ENCODE data around the gene C4orf46.
A peak's percentile ranks its signal among the peaks of the same experiment; 100 is the strongest.

The C4orf46 gene

DNA sequence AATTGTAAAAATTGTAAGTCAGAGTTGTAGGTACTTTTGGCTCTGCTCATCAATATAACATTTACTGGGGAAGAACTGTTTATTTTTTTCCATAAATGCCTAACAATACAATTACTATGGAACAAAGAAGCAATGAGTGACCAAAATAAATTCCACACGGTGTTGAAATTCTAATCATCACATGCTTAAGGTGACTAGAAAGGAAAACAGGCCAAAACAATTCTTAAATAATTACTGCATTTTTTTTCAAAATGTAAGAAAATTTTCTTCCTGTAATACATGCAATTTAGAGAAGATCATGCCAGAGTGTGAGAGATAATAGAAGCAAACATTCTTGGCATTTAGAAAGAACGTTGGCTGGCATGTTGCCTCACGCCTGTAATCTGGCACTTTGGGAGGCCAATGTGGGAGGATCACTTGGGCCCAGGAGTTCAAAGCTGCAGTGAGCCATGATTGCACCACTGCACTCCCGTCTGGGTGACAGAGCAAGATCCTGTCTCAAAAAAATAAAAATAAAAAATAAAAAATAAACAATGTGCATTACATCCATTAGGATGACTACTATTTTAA, 22.5 kb downstream of the C4orf46 start:
- no peak for DNase-seq

DNA sequence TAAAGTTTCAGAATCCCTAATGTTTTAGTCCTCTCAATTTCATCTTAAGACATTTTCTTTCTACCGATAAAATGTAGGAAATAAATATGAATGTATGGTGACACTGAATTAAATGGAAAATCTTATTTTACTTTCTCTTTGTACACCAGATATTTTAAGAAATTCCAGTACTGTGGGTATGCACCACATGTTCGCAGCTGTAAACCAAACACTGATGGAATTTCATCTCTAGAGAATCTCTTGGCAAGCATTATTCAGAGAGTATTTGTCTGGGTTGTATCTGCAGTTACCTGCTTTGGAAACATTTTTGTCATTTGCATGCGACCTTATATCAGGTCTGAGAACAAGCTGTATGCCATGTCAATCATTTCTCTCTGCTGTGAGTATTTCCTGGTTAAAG, 26.9 kb downstream of the C4orf46 start:
- no peak for DNase-seq

DNA sequence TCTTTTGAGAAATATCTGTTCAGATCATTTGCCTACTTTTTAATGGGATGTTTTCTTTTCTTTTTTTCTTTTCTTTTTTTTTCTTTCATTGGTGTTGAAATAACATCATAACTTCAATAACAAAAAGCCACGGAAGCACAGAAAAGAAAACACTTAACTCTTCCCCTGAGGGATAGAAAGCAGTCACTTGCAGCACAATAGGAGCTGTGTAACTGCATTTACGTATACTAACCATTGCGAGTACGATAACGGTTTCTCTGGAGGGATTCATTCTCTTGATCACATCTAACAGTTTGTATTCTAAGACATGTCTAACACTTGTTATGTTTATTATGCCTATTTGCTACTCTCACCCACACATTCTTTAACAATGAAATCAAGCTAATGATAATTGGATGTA, 27.3 kb downstream of the C4orf46 start:
- no peak for DNase-seq

DNA sequence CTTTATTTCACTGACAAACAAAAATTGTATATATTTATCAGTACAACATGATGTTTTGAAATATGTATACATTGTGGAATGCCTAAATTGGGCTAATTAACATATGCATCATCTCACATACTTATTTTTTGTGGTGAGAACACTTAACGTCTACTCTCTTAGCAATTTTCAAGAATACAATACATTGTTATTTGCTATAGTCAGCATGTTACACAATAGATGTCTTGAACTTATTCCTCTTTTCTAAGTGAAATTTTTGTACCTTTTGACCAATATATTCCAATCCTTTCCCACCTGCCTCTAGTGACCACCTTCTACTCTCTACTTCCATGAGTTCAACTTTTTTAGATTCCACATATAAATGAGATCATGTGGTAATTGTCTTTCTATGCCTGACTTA, 35.1 kb downstream of the C4orf46 start:
- no peak for DNase-seq

DNA sequence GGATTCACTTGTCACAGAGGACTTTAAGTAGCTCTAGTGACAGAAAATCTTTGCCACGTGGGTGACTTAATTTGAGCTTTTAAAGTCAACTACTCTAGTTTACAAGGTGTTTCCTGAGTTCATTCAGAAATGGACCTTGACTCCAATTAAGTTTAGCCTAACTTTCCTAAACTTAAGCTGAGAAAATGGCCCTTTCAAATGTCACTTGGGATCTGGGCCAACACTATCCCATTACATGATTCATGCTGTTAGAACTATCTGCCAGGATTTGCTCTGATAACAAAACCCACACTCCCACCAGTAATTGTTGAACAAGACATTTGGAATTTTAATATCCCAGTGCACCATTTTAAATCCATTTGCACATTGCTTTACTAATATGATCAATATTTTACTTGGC, 40.8 kb downstream of the C4orf46 start:
- DNase-seq = no peak

DNA sequence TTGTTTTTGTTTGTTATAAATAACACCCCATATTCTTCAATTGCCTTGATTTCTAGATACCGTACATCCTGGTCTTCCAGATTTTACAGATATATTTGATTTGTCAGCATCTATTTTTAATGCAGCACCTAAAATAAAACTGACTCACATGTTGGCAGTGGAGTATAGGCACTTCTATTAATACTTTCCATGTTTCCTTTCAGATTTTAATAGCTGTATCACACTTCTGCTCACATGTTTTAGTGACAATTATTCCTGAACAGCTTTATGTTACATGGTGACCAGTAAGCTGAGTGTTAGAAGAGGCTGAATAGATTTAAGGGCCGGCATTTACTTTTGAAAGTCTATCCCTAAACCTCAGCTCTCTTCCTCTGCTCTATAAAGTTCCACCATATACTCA, 46.1 kb downstream of the C4orf46 start:
- DNase-seq = no peak

DNA sequence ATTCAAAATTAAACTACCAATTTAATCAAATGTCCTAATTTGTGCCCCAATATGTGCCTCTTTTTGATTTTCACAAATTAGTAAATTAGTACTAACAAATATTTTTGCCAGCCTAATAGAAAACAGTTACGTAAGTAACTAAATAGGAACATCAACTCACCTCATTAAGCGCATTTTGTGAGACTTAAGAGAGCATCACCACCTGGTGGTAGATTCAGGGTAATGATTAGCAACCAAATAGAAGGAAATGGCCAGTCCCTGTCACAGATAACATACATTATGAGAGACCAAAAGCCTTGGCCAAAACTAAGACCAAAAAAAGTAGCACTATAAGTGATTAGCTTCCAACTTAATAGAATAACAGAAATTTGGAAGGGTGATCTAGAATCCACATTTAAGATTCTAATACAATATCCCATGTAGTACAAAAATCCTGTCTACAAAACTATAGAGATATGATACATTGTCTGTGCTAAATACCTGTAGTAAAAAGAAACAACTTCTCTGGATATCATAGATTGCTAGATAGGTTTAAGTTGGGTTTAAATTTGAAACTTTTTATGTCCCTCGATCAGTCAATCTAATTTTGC, 46.7 kb downstream of the C4orf46 start:
- DNase-seq = peak; percentile 20

DNA sequence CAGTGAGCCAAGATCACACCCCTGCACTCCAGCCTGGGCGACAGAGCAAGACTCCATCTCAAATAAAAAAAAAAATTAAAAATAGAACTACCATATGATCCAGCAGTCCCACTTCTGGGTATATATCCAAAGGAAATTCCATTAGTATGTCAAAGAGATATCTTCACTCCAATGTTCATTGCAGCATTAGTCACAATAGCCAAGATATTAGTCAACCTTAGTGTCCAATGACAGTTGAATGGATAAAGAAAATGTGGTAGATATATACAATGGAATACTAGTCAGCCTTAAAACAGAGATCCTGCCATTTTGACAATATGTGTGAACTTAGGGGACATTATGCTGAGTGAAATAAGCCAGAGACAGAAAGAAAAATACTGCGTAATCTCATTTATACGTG, 49.4 kb downstream of the C4orf46 start:
- no peak for DNase-seq

DNA sequence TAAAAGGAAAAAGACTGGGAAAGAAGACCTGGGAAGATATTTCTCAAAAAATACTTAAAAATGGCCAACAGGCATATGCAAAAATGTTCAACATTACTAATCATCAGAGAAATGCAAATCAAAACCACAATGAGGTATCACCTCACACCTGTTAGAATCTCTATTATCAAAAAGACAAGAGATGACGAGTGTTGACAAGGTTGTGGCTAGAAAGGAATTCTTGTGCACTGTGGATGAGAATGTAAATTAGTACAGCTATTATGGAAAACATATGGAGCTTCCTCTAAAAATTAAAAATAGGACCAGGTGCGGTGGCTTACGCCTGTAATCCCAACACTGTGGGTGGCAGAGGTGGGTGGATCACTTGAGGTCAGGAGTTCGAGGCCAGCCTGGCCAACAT, 50.0 kb downstream of the C4orf46 start:
- DNase-seq = no peak

DNA sequence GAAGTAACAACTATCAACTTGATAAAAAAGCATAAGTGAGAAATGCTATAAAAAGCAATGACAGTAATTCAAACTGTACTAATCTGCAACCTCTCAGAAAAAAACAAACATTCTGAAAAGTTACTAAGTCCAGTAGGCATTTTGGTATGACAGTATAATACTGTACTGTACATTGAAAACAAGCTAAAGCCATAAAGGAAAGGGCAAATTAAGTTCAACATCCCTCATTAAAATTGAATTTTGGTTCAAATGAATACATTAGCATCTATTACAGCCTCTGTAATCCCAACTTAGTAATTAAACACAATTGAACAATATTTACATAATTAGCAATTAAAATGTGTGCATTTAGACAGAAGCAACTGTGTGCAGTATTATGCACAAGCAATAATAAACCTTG, 53.7 kb downstream of the C4orf46 start:
- DNase-seq = no peak
